HUDEP-2 (cell line): ENCODE measurements around the gene C20orf204.

Experiments used
- DNase-seq, 76 experiments: peaks; one replicate each; lab custom pipeline; 2025; ENCODE audit not compliant: unreplicated experiment in 76 of 76; lab: John Stamatoyannopoulos, UW

Gene C20orf204

DNA sequence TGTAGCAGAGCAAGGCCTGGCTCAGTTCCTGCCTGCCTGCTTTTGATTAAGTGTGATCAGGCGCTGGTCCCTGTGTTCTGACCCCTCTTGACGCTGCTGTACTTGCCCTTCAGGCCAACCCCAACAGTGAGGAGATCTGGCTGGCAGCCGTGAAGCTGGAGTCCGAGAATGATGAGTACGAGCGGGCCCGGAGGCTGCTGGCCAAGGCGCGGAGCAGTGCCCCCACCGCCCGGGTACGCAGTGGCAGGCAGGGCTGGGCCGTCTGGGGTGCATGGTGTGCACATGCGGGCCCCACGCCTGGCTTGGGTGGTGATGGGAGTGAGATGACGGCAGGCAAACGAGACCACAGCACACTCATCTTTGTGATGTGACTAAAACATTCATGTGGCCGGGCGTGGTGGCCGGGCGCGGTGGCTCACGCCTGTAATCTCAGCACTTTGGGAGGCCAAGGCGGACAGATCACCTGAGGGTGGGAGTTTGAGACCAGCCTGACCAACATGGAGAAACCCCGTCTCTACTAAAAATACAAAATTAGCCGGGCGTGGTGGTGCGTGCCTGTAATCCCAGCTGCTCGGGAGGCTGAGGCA, 10.1 kb upstream of the C20orf204 start:
- DNase-seq = no peak

DNA sequence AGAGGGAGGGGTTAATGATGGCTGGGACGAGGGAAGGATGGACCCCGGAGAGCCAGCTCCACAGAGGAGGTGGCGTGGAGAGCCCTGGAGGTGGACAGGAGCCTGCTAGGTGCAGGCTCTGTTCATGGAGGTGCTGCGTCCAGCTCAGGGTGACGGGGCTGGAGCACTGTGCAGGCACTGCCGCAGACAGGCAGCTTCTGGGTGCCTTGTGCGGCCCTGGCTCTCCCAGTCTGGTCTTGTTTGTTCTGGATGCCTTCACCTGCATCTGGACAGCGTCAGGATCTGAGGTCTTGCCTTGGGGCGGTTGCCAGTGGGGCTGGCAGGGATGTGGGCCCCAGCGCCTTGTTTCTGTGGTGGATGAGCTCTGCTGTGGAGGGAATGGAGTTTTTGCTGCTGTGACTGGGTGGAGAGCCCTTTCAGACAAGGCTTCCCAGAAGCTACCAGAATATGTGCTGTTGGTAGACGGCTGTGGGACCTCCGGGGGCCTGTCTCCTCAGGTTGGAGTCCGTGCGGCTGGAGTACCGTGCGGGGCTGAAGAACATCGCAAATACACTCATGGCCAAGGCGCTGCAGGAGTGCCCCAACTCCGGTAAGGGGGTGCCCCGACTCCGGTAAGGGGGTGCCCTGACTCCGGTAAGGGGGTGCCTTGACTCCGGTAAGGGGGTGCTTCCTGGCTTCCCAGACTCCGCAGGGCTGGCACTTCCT, 7.8 kb upstream of the C20orf204 start:
- no peak for DNase-seq

DNA sequence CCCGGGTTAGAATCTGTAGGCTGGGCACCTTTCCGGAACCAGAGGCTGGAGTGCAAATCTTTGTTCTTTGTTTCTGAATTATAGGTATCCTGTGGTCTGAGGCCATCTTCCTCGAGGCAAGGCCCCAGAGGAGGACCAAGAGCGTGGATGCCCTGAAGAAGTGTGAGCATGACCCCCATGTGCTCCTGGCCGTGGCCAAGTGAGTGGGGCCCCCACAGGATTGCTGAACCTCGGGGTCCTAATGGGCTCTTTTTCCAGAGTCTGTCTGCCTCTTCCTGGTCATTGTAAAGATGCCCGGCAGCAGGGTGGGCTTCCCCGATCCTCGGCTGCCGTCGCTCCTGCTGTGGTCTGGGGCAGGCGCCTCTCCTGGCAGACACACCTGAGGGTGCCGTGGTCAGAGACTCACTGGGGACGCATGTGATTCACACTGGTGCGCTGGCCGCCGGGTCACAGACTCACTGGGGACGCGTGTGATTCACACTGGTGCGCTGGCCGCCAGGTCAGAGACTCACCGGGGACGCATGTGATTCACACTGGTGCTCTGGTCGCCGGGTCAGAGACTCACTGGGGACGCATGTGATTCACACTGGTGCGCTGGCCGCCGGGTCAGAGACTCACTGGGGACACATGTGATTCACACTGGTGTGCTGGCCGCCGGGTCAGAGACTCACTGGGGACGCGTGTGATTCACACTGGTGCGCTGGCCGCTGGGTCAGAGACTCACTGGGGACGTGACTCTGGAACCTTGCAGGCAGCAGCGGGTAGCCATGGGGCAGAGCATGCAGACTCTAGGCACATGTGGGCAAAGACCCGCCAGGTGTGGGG, 6.5 kb upstream of the C20orf204 start:
- DNase-seq = no peak

DNA sequence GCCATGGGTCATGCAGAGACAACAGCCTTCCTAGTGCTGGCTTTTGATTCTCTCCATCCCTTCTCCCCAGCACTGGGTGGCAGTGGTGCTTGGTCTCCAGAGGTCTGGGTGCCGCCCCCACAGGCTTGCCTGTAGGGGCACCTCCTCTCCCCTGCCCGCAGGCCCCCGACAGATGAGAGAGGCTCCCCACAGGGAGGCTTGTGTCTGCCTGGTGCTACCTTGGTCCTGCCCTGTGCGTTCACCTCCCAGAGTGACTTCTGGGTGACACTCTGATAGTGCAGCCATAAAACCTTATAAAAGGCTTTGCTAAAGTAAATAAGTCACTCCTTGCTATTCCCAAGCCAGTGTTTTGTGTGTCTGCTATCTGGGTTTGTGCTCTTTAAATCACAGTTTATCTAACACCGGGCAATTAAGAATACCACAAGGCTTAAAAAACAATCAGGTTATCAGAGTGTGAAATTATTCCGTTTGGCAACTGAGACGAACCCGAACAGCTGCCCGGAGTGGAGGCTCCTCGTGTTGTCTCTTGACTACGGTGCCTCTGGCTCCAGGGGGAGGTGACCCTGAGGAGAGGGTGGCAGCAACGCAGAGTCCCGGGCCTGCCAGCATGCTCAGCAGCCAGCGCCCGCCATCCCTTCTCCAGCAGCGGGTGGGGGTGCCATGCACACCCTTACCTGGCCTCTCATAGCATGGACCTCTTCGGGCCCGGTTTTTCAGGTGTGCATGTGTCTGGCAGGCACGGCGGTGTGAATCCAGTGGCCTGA, 5.4 kb upstream of the C20orf204 start:
- no peak for DNase-seq

DNA sequence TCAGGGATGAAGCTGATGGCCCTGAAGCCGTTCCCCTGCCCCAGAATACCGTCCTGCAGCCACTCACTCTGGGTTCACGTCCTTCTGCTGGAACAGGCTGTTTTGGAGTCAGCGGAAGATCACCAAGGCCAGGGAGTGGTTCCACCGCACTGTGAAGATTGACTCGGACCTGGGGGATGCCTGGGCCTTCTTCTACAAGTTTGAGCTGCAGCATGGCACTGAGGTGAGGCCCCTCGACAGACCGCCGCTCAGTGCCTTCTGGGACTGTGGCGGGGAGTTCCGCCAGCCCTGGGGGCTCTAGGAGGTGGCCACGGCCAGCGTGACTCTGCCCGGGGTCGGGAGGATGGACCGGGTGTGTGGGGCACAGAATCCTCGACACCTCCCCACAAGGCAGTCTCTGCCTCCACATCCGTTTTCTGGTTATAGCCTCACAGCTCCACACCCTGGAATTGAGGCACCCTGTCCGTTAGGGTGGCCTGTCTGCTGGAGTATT, 4.1 kb upstream of the C20orf204 start:
- DNase-seq = no peak

DNA sequence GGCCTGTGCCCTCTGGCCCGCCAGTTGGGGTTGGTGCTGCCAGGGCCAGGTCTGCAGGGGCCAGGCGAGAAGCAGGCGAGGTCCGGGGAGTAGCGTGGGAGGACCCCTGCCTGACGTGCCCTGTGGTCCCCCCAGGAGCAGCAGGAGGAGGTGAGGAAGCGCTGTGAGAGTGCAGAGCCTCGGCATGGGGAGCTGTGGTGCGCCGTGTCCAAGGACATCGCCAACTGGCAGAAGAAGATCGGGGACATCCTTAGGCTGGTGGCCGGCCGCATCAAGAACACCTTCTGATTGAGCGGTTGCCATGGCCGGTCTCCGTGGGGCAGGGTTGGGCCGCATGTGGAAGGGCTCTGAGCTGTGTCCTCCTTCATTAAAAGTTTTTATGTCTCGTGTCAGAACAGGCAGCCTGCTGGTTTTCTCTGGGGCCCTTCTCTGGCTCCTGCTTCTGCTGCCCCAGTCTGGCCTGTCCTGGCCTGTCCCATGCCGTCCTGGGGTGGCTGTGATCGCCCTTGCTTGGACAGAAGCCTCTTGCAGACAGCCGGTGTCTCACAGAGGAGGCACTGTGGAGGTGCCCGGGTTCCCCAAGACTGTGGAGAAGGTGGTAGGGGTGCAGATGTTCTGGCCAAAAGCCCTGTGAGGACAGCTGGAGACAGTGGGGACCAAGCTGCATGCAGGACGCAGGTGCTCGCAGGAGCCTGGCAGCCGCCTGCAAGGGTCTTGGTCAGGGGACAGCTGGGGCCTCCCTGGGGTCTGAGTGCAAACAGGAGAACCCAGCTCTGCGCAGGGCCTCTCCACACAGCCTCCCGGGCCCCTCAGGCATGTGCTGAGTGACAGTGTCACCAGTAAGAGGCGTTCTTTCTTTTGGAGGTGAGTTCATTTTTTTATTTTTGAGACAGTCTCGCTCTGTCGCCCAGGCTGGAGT, 3.0 kb upstream of the C20orf204 start:
- no peak for DNase-seq

GRCh38 chr20:64033981-64034493, 1.9 kb upstream of the C20orf204 start:
- DNase-seq = no peak

DNA sequence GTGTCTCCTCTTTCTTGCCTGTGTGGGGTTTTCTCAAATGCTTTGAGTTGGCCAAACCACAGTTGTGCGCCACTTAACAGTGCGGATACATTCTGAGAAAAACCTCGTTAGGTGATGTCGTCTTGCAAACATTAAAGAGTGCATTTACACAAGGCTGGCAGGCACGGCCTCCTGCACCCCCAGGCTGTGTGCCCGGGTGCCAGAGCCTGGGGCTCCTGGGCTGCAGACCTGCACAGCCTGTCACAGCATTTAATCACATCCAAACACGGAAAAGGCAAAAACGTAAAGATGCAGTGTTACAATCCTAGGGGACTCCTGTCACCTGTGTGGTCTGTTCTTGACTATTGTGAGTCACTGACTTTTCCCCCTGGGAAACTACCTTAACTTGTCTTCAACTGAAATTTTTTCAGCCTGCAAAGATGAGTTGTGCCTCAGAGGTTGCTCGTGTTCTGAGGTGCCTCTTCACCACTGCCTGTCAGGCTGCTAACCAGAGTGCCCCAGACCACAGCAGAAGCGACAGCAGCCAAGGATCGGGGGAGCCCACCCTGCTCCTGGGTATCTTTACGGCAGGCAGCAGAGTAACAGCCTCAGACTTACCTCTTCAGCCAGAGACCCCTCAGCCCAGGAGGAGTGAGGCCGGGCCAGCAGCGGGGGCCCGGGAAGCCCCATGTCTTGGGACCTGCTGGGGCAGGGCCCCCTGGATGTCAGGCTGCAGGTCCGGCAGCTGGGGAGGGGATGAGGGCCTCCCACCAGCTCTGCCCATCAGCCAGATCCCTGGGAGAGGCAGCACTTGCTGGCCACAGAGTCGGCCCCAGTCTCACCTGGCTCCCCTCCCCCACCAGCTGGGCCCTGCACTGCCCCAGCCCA, 683 bp upstream of the C20orf204 start:
- no peak for DNase-seq

DNA sequence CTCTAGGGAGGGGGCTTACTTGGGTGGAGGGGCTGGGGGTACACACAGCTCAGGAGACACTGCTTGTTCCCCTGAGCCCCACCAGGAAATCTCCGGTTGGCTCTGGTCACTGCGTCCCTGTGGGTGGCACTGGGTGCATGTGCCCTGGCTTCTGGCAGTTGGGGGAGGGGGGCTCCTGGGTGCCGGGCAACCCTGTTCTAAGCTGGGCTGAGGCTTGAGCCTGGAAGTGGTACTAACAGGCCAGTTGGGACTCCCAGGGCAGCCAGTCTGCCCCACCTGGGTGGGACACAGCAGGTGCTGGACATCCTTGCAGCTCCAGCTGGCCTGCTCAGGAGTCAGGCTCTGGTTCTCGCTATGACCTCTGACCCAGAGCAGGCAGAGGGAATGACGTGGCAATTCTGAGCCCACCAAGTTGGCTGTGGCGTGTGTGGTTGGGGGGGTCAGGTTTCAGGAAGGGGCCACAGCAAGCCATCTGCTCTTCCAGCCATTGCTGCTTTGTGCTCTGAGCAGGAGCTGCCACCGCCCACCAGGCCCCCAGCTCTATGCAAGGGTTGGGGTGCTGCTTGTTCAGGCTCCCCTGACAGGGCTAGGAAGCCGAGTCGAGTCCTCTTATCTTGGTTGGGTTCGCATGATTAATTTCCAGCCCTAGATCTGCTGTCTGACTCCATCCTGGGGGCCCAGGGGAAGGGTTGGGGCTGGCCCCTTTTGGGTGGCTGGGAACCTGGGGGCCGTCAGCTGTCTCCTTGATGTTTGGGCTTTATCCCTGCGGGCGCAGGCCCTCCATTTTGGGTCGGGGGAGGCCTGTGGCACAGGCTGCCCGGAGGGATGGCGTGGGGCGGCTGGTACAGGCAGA, 590 bp downstream of the C20orf204 start:
- no peak for DNase-seq

- no peak for DNase-seq
These were observed 1.2 kb downstream of the C20orf204 start for GRCh38 chr20:64037199-64037497.

DNA sequence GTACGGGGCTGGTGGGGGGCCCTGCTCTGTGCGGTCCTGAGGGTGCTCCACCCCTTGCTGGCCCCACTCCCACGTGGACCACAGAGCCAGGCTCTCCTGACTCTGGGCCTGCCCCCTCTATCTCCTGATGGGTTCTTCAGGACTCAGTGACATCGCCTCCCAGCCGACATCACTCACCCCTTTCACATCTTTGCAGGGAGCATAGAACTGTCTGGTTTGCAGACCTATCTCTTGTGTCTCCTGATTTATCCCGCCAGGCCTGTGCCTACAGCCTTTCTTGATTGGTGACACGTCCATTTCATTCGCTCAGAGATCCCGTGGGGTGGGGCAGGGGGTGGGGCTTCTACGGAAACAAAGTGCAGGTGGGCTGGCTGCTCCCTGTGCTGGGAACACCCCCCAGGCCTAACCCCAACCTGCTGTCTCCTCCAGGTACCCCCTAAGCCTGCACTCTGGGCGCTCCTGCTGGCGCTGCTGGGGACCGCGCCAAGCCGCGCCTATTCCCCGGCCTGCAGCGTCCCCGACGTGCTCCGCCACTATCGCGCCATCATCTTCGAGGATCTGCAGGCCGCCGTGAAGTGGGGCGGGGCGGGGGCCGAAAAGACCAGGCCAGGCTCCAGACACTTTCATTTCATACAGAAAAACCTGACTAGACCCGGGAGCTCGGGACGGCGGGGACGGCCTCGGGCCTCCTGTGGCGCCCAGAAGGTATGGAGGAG, 1.7 kb downstream of the C20orf204 start:
- DNase-seq = peak in 15 of 76 experiments; percentile 8 to 40 (median 18)

GRCh38 chr20:64038224-64038564, 2.2 kb downstream of the C20orf204 start:
- DNase-seq = peak in 4 of 76 experiments; percentile 40 to 46 (median 42)

- DNase-seq = peak in 66 of 76 experiments; percentile 4 to 85 (median 49)
These were observed 2.7 kb downstream of the C20orf204 start for GRCh38 chr20:64038565-64039292.

GRCh38 chr20:64039293-64040160, 3.5 kb downstream of the C20orf204 start:
- no peak for DNase-seq

DNA sequence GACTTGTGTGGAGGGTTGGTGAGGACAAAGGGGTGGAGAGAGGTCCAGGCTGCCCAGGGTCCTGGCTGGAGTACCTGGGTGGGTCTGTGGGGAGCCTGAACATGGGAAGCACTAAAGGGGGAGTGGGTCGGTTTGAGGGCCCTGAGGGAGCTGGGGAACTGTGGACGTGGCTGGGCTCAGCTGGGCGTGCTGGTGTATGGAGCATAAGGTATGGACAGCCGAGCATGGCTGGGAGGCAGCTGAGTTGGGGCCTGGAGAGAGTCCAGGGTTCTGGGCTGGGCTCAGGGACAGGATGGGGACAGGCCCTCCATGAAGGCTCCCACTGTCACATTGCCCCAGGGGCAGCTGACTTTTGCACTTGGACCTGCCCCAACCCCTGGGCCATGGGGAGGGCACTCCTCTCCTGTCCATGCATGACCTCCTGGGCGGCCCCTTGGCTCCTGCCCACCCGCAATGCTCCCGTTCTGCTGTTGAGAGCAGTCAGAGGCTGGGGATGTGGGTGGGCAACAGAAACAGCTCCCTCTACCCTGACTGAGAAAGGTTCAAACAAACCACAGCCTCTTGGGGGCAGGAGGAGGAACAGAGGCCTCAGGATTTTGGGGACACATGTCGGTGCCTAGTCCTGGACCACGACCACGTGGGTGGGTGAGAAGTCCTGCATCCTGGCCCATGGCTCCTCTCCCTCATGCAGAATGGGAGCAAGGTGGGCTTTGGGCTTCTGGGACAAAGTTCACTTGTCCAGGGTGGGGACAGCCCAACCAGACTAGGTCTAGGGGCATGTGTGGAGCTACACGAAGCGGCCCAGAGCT, 4.5 kb downstream of the C20orf204 start:
- no peak for DNase-seq
